Breast epithelium (tissue), 4 donors: ENCODE measurements around the gene CHTF18. TPM values are rescaled to one million over a fixed set of nuclear protein-coding genes. Genes with fewer than 3 reads are reported as not detected.

Source experiments
- DNase-seq, 2 donors: peaks; one replicate each; pipeline ENCODE4 v3.0.0-alpha.2; 2019; ENCODE audit warnings: low spot score in 2 of 2
- H3K27ac ChIP-seq, 2 donors: fragments of 200-600 bp; sonication (generic) in 1 of 2; one replicate each; pipeline ENCODE4 v1.5.1; 2016 to 2019; ENCODE audit warnings: mild to moderate bottlenecking in 1 of 2
- H3K27me3 ChIP-seq, 2 donors: fragments of 200-600 bp; sonication (generic) in 1 of 2; one replicate each; pipeline versions ENCODE4 v1.5.1 to v1.6.0; 2017 to 2019; ENCODE audit warnings: control low read depth in 1 of 2, mild to moderate bottlenecking in 1 of 2
- H3K36me3 ChIP-seq: fragments of 200-600 bp; one replicate; pipeline ENCODE4 v1.5.1; 2019
- H3K4me1 ChIP-seq, 2 donors: fragments of 200-600 bp; sonication (generic); one replicate each; pipeline ENCODE4 v1.5.1; 2016 to 2019; ENCODE audit warnings: control low read depth in 1 of 2
- H3K4me3 ChIP-seq, 3 donors: fragments of 200-600 bp; sonication (generic); 1 replicate in 2 of 3; 2 replicates in 1 of 3; pipeline ENCODE4 v1.5.1; 2016 to 2019; ENCODE audit warnings: mild to moderate bottlenecking in 3 of 3, moderate library complexity in 2 of 3
- H3K9me3 ChIP-seq, 2 donors: fragments of 200-600 bp; sonication (generic) in 1 of 2; one replicate each; pipeline ENCODE4 v1.5.1; 2016 to 2019; ENCODE audit warnings: control low read depth in 1 of 2
- POLR2A ChIP-seq: fragments of 450-650 bp; IDR thresholded peaks from one replicate; pipeline ENCODE4 v1.6.1; 2016; ENCODE audit warnings: antibody characterized with exemption, mild to moderate bottlenecking, moderate library complexity
- POLR2AphosphoS5 ChIP-seq, 3 donors: sonication (generic); formaldehyde crosslinking; IDR thresholded peaks; one replicate each; pipeline ENCODE4 v1.6.1; 2017; ENCODE audit warnings: antibody characterized with exemption in 3 of 3
- intact Hi-C: fragments of 100-400 bp; cut with DNase I; formaldehyde crosslinking; loops from one replicate; pipeline ENCODE4 v1.15.1; 2023; ENCODE audit warnings: low total_unique reads
- total RNA-seq, 3 donors: library from RNA; depleted of rRNA; stranded (reverse); fragments of >200 nt; gene quantifications; one replicate each; pipeline ENCODE4 v1.1.0, GENCODE V29; 2016
- TF ChIP-seq, protein P1 (sequence below), 3 donors: fragments of 450-650 bp; IDR thresholded peaks; one replicate each; pipeline ENCODE4 v1.5.1; 2016 to 2017; ENCODE audit warnings: antibody characterized with exemption in 3 of 3, mild to moderate bottlenecking in 3 of 3, moderate library complexity in 3 of 3

CHTF18 gene
- total RNA-seq, 3 donors from 2014 or later = 12.6 to 15.5 (median 13.1) TPM

DNA sequence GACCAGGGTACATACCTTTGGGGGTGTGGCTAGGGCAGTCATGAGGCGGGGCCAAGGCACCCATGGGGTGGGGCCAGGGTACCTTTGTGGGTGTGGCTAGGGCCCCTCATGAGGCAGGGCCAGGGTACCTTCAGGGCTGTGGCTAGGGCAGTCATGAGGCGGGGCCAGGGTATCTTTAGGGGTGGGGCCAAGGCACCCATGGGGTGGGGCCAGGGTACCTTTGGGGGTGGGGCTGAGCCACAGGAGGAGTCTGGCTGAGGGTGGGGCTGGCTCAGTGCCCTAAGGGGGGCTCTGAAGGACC lies 8.7 kb downstream of the CHTF18 start:
- Histone ChIP-seq H3K9me3 (no peaks in the 10 kb centered on the region), H3K27me3 (peaks cover 7 to 51% of the 10 kb centered on the region in 2 donors), H3K27ac (no peak overlapping the region), H3K4me3 (no peak overlapping the region), H3K4me1 (peaks cover 0 to 4% of the 10 kb centered on the region in 2 donors), H3K36me3 (no peaks in the 10 kb centered on the region)
- TF ChIP-seq POLR2A (no peak), POLR2AphosphoS5 (IDR thresholded peaks at IDR 0.05) (no peak)
- TF ChIP-seq, protein P1, sequence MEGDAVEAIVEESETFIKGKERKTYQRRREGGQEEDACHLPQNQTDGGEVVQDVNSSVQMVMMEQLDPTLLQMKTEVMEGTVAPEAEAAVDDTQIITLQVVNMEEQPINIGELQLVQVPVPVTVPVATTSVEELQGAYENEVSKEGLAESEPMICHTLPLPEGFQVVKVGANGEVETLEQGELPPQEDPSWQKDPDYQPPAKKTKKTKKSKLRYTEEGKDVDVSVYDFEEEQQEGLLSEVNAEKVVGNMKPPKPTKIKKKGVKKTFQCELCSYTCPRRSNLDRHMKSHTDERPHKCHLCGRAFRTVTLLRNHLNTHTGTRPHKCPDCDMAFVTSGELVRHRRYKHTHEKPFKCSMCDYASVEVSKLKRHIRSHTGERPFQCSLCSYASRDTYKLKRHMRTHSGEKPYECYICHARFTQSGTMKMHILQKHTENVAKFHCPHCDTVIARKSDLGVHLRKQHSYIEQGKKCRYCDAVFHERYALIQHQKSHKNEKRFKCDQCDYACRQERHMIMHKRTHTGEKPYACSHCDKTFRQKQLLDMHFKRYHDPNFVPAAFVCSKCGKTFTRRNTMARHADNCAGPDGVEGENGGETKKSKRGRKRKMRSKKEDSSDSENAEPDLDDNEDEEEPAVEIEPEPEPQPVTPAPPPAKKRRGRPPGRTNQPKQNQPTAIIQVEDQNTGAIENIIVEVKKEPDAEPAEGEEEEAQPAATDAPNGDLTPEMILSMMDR (IDR thresholded peaks at IDR 0.05) = no peak
- DNase-seq = no peak
- intact Hi-C loops = no loop called here

DNA sequence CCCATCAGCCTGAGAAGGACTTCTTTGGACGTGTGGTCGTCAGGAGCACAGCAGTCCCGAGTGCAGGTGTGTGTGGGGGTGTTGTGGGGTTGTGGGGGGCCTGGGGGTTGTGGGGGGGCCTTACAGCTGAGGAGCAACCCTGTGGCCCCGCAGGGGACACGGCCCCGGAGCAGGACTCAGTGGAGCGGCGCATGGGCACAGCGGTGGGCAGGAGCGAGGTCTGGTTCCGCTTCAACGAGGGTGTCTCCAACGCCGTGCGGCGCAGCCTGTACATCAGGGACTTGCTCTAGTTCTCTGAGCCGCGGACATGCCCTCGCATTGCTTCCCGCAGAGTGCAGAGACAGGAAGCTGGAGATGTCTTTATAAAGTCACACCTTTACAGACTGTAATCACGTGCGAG lies 9.3 kb downstream of the CHTF18 start:
- intact Hi-C loops = no loop called here
- H3K27me3 ChIP-seq = peaks cover 7 to 57% of the 10 kb centered on the region in 2 donors
- no peak overlapping the region for H3K27ac ChIP-seq
- no peaks in the 10 kb centered on the region for H3K9me3 ChIP-seq
- no peak for TF ChIP-seq POLR2AphosphoS5 (IDR thresholded peaks at IDR 0.05)
- no peak for TF ChIP-seq POLR2A
- no peaks in the 10 kb centered on the region for H3K36me3 ChIP-seq
- H3K4me1 ChIP-seq = peaks cover 0 to 4% of the 10 kb centered on the region in 2 donors
- no peak overlapping the region for H3K4me3 ChIP-seq
- DNase-seq = no peak

DNA sequence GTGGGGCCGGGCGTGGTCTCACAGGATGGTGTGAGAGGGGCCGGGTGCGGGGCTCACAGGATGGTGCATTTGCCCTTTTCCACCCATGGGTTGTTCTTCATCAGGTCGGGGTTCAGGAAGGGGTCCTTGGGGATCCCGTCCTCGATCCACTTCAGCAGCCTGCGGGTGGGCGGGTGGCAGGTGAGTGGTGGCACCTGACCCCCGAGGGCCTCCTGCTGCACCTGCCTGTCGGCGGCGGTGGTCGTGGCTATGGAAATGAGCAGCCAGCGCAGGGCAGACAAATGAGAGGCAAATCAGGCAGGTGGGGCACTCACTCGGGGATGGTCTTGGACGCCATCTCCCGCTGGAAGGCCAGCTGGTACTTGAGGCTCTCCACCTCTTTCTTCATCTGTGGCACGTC lies 10.2 kb downstream of the CHTF18 start:
- H3K4me1 ChIP-seq = peaks cover 0 to 4% of the 10 kb centered on the region in 2 donors
- intact Hi-C loops = no loop called here
- TF ChIP-seq, protein P1 (IDR thresholded peaks at IDR 0.05) = no peak
- TF ChIP-seq POLR2A (no peak), POLR2AphosphoS5 (IDR thresholded peaks at IDR 0.05) (no peak)
- H3K27ac ChIP-seq = no peak overlapping the region
- H3K27me3 ChIP-seq = peaks cover 7 to 64% of the 10 kb centered on the region in 2 donors
- H3K9me3 ChIP-seq = no peaks in the 10 kb centered on the region
- no peak overlapping the region for H3K4me3 ChIP-seq
- H3K36me3 ChIP-seq = no peaks in the 10 kb centered on the region
- DNase-seq = no peak

DNA sequence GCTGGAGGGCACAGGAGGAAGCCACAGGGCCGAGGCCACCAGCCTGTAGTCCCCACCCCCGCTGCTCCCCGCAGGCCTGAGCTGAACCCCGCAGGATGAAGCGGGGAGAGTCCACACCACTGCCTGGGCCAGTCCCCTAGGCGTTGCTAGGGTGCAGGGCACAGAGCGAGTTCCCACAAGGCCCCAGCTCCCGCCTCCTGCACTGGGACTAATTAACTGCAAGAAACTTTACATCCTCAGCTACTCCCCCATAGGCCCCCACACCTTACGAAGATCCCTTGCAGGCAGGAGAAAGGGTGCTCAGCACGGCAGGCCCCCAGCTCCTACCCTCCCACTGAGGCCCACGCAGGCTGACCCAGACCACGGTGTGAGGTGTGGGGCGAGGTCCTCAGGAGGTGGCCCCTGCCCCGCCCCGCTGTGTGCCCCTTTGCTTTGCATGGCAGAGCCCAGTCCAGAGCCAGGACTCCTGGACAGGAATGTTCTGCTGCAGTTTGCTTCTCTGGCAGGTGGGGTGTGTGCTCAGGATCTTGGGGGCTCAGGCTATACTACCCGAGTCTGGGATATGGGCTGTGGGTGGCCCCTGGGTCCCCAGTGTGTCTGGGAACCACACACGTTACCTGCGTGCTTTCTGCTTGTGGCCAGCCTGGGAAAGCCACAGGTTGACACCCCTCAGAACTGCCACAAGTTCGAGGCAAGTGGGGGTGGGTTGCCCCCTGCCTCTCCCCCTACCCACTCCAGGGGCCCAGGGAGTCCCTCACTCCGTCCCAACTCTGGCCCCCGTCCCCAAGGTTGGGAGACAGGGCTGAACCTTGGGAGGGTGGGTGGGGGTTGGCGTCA lies 10.9 kb downstream of the CHTF18 start:
- Histone ChIP-seq H3K4me3 (no peak overlapping the region), H3K27ac (no peak overlapping the region), H3K27me3 (peaks cover 7 to 64% of the 10 kb centered on the region in 2 donors), H3K9me3 (no peaks in the 10 kb centered on the region), H3K4me1 (peaks cover 0 to 4% of the 10 kb centered on the region in 2 donors), H3K36me3 (no peaks in the 10 kb centered on the region)
- intact Hi-C loops = no loop called here
- DNase-seq = no peak
- TF ChIP-seq, protein P1 (IDR thresholded peaks at IDR 0.05) = no peak
- TF ChIP-seq POLR2A (no peak), POLR2AphosphoS5 (IDR thresholded peaks at IDR 0.05) (no peak)

DNA sequence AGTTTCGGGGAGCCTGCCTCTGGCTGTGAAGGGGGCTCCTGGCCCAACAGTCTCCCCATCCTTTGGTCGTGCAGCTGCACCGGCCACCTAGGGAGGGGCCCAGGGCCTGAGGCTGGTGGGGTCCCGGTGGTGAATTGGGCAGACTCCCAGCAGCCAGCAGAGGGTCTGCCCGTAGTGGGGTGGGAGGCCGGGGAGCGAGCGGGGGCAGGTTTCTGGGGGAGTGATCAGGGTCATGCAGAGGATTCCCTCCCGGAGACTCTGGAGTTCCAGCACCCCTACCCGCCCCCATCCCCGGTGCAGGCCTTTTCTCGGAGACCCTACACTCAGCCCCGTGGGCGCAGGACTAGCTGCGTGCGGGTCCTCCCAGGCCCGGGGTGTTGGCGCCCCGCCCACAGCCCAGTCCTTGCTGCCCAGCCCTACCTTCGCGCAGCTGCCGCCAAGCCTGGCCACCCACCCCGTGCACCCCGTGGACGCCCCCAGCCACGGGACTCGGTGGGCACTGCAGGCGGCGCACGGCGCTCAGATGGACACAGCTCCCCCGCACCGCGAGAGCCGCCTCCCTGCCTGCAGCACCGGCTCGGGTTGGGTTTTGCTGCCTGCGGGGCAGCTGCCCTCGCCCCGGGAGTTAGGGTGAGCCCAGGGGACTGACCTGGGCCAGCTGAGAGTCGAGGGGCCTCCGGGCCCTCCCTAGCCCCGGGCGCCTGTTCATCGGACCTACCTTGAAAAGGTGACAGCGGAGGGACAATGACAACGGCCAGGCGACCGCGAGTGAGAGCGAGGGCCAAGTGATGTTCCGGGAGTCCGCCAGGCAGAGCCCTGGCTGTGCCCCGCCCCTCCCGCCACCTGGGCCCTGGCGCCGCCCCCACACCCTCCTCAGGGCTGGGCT lies 11.8 kb downstream of the CHTF18 start, which contains the start of gene GNG13:
Gene GNG13, minus strand, starts transcription at position 787 of the 886 bp plus-strand sequence. CDS start 1,657 bp downstream, outside the sequence.
- H3K27me3 ChIP-seq = peaks cover 7 to 64% of the 10 kb centered on the region in 2 donors
- intact Hi-C loops = no loop called here
- TF ChIP-seq, protein P1 (IDR thresholded peaks at IDR 0.05) = no peak
- TF ChIP-seq POLR2AphosphoS5 (IDR thresholded peaks at IDR 0.05) = no peak
- TF ChIP-seq POLR2A = no peak

More for the DNA sequence above, 11.8 kb downstream of the CHTF18 start, which contains the start of gene GNG13:
- no peak for DNase-seq
- no peaks in the 10 kb centered on the region for H3K9me3 ChIP-seq
- H3K4me3 ChIP-seq = peak within 1 kb of the TSS in 1 of 3 donors; percentile 37
- no peaks in the 10 kb centered on the region for H3K36me3 ChIP-seq
- H3K27ac ChIP-seq = no peak within 1 kb of the TSS
- peaks cover 0 to 4% of the 10 kb centered on the region in 2 donors for H3K4me1 ChIP-seq
